SH-SY5Y (cell line): ENCODE data around the gene JADE3.

Experiments used
- GATA2 ChIP-seq: IDR thresholded peaks from 2 replicates; pipeline ENCODE4 v1.6.1; 2011; ENCODE audit warnings: mild to moderate bottlenecking, low read depth, low read length
- GATA3 ChIP-seq: IDR thresholded peaks from 2 replicates; pipeline ENCODE4 v1.6.1; 2011; ENCODE audit warnings: low read depth, mild to moderate bottlenecking, low read length, moderate library complexity

DNA sequence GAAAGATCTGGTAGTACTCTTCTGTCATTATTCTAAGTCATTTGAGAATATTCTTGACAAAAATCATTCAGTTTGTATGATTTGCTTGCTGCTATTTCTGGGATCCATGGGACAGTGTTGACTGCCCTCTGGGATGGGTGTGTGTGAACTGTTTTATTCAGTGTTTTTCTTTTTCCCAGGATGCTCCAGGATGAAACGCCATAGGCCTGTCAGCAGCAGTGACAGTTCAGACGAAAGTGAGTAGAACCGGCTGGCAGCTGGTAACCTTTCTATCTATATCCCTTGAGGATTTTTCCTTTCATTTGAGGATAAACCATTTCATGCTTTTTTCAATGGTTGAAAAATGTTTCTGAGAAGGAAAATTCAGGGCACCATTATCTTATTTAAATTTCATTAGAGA is 72.5 kb downstream of the JADE3 start:
- TF ChIP-seq GATA2 (no peak), GATA3 (no peak)
